Measurements from ENCODE around the gene CAMSAP2.

The CAMSAP2 gene

GRCh38 chr1:200885623-200886402 is 147.1 kb downstream of the CAMSAP2 start:
- no peak for DNase-seq (ENCODE audit: low read depth)

GRCh38 chr1:200886594-200886993 is 147.9 kb downstream of the CAMSAP2 start:
- no peak for DNase-seq (ENCODE audit: low read depth)

GRCh38 chr1:200887036-200887435 is 148.3 kb downstream of the CAMSAP2 start:
- DNase-seq (ENCODE audit: low read depth) = no peak

GRCh38 chr1:200887772-200888348 is 149.2 kb downstream of the CAMSAP2 start:
- no peak for DNase-seq (ENCODE audit: low read depth)

- DNase-seq (ENCODE audit: low read depth) = no peak
Observed at GRCh38 chr1:200888349-200888838, 149.7 kb downstream of the CAMSAP2 start.

GRCh38 chr1:200889571-200889970 is 150.9 kb downstream of the CAMSAP2 start:
- no peak for DNase-seq (ENCODE audit: low read depth)

GRCh38 chr1:200890027-200890426 is 151.3 kb downstream of the CAMSAP2 start:
- DNase-seq (ENCODE audit: low read depth) = no peak

GRCh38 chr1:200890818-200891773 is 152.4 kb downstream of the CAMSAP2 start:
- DNase-seq (ENCODE audit: low read depth) = peak; percentile 16

GRCh38 chr1:200891774-200892157 is 153.1 kb downstream of the CAMSAP2 start:
- DNase-seq (ENCODE audit: low read depth) = no peak

GRCh38 chr1:200892546-200892945 is 153.9 kb downstream of the CAMSAP2 start:
- no peak for DNase-seq (ENCODE audit: low read depth)

- no peak for DNase-seq (ENCODE audit: low read depth)
Observed at GRCh38 chr1:200892958-200893357, 154.3 kb downstream of the CAMSAP2 start.

GRCh38 chr1:200893411-200893901 is 154.8 kb downstream of the CAMSAP2 start:
- no peak for DNase-seq (ENCODE audit: low read depth)

GRCh38 chr1:200894712-200895442 is 156.2 kb downstream of the CAMSAP2 start, which contains the start of gene INAVA:
Gene INAVA, plus strand, starts transcription at chr1:200894900. Its CDS starts 3,501 bp downstream, at chr1:200898401.
- DNase-seq (ENCODE audit: low read depth) = no peak

- no peak for DNase-seq (ENCODE audit: low read depth)
Observed at GRCh38 chr1:200895443-200895789, 156.7 kb downstream of the CAMSAP2 start.

- no peak for DNase-seq (ENCODE audit: low read depth)
Observed at GRCh38 chr1:200895801-200896530, 157.3 kb downstream of the CAMSAP2 start.

GRCh38 chr1:200896531-200897196 is 158.0 kb downstream of the CAMSAP2 start:
- no peak for DNase-seq (ENCODE audit: low read depth)

- DNase-seq (ENCODE audit: low read depth) = no peak
Observed at GRCh38 chr1:200897259-200897658, 158.6 kb downstream of the CAMSAP2 start.

GRCh38 chr1:200899015-200899386 is 160.3 kb downstream of the CAMSAP2 start:
- no peak for DNase-seq (ENCODE audit: low read depth)

GRCh38 chr1:200899451-200899915 is 160.8 kb downstream of the CAMSAP2 start:
- DNase-seq (ENCODE audit: low read depth) = no peak

All from HS-5 (cell line).